ENCODE measurements around the gene DPH5. TPM values are rescaled to one million over a fixed set of nuclear protein-coding genes. Genes with fewer than 3 reads are reported as not detected.
A peak's percentile ranks its signal among the peaks of the same experiment; 100 is the strongest.

DPH5 gene
- total and polyA plus RNA-seq, 2 donors (not counting 1 experiment from before 2014, with no cell fraction given), result 33.0 to 42.5 TPM

GRCh38 chr1:101044259-101044658 lies 18.7 kb upstream of the DPH5 start:
- no peak for TF ChIP-seq EZH2 (IDR thresholded peaks at IDR 0.05; ENCODE audit: borderline replicate concordance, insufficient read depth, low read depth, low read length, poor library complexity, severe bottlenecking)
- no peak for TF ChIP-seq CTCF (IDR thresholded peaks at IDR 0.05)
- Mint-ChIP-seq H3K27ac (no peak overlapping the region), H3K4me1 (peaks cover 29% of the 10 kb centered on the region), H3K9me3 (ENCODE audit: insufficient read depth) (peaks cover 6% of the 10 kb centered on the region), H3K4me3 (no peak overlapping the region), H3K27me3 (no peaks in the 10 kb centered on the region)
- peaks cover 2 to 19% (median 18%) of the 10 kb centered on the region in 3 donors for H3K9me3 ChIP-seq (ENCODE audit: control extremely low read depth in 1 of 3, control insufficient read depth in 2 of 3, insufficient read depth in 1 of 3, low read length in 2 of 3)
- ChIA-PET POLR2A (interaction anchor here (0.6 kb wide), 1 partner anchor 193 kb away, joined by 7 read pairs; the partner anchor contains the start of gene S1PR1), CTCF (interaction anchor here (0.6 to 1.6 kb wide), 5 partner anchors 33 to 247 kb away, joined by 3 to 5 read pairs (median 4); no protein-coding TSS in a partner anchor)
- intact Hi-C loops (cut with micrococcal nuclease), result no loop called here
- H3K27ac ChIP-seq (ENCODE audit: low read length in 2 of 2), result peak overlapping the region in 1 of 2 donors; percentile 38
- H4K20me1 ChIP-seq (ENCODE audit: control insufficient read depth, insufficient read depth, low read length, poor library complexity, severe bottlenecking), result no peaks in the 10 kb centered on the region
- H3K27me3 ChIP-seq (replicated peaks in 1 of 4; ENCODE audit: control extremely low read depth in 1 of 4, control insufficient read depth in 3 of 4, insufficient read depth in 4 of 4, low read length in 3 of 4), result no peaks in the 10 kb centered on the region
- peaks cover 32% of the 10 kb centered on the region for H3K79me2 ChIP-seq (ENCODE audit: control insufficient read depth, insufficient read depth, low read length)
- no peak overlapping the region for H3K9ac ChIP-seq (ENCODE audit: low read length)
- ATAC-seq (ENCODE audit: low read depth) (no peak), DNase-seq (no peak)
- peaks cover 13 to 14% of the 10 kb centered on the region in 2 donors for H3K4me1 ChIP-seq (ENCODE audit: control insufficient read depth in 2 of 2, insufficient read depth in 2 of 2, low read length in 2 of 2)
- peaks cover 3 to 28% of the 10 kb centered on the region in 2 experiments for H3K36me3 ChIP-seq (replicated peaks in 1 of 2; ENCODE audit: control extremely low read depth in 1 of 2, control insufficient read depth in 1 of 2, extremely low read depth in 1 of 2, insufficient read depth in 2 of 2, low read length in 1 of 2)
- H3K4me2 ChIP-seq (replicated peaks; ENCODE audit: low read depth, low read length, poor library complexity, severe bottlenecking), result no peak overlapping the region
- H2AFZ ChIP-seq (ENCODE audit: insufficient read depth, low read depth, low read length, poor library complexity, severe bottlenecking), result no peak overlapping the region
- H3K4me3 ChIP-seq (ENCODE audit: control extremely low read depth in 1 of 5, extremely low read depth in 1 of 5, insufficient read depth in 1 of 5, low read depth in 2 of 5, low read length in 4 of 5), result no peak overlapping the region

- no CpG with 5 or more reads among the region's 2 CpGs for WGBS (ENCODE audit: insufficient coverage)
- H3K9me3 ChIP-seq (ENCODE audit: control extremely low read depth in 1 of 3, control insufficient read depth in 2 of 3, insufficient read depth in 1 of 3, low read length in 2 of 3), result peaks cover 2 to 19% (median 18%) of the 10 kb centered on the region in 3 donors
- ChIA-PET CTCF (interaction anchor here (0.6 to 1.1 kb wide), 3 partner anchors 32 to 247 kb away, joined by 3 to 5 read pairs (median 4); no protein-coding TSS in a partner anchor), POLR2A (interaction anchor here (1.2 kb wide), 1 partner anchor 15 kb away, joined by 3 read pairs; no protein-coding TSS in a partner anchor)
- Mint-ChIP-seq H3K4me3 (no peak overlapping the region), H3K27ac (no peak overlapping the region), H3K27me3 (no peaks in the 10 kb centered on the region), H3K4me1 (peaks cover 28% of the 10 kb centered on the region), H3K9me3 (ENCODE audit: insufficient read depth) (peaks cover 8% of the 10 kb centered on the region)
- DNase-seq (no peak), ATAC-seq (ENCODE audit: low read depth) (no peak)
- H4K20me1 ChIP-seq (ENCODE audit: control insufficient read depth, insufficient read depth, low read length, poor library complexity, severe bottlenecking), result no peaks in the 10 kb centered on the region
- H3K27me3 ChIP-seq (replicated peaks in 1 of 4; ENCODE audit: control extremely low read depth in 1 of 4, control insufficient read depth in 3 of 4, insufficient read depth in 4 of 4, low read length in 3 of 4), result no peaks in the 10 kb centered on the region
- intact Hi-C loops (cut with micrococcal nuclease), result no loop called here
- no peak for TF ChIP-seq CTCF (IDR thresholded peaks at IDR 0.05)
- no peak for TF ChIP-seq EZH2 (IDR thresholded peaks at IDR 0.05; ENCODE audit: borderline replicate concordance, insufficient read depth, low read depth, low read length, poor library complexity, severe bottlenecking)
- peaks cover 13 to 14% of the 10 kb centered on the region in 2 donors for H3K4me1 ChIP-seq (ENCODE audit: control insufficient read depth in 2 of 2, insufficient read depth in 2 of 2, low read length in 2 of 2)
- H3K36me3 ChIP-seq (replicated peaks in 1 of 2; ENCODE audit: control extremely low read depth in 1 of 2, control insufficient read depth in 1 of 2, extremely low read depth in 1 of 2, insufficient read depth in 2 of 2, low read length in 1 of 2), result peaks cover 6 to 32% of the 10 kb centered on the region in 2 experiments
- H3K79me2 ChIP-seq (ENCODE audit: control insufficient read depth, insufficient read depth, low read length), result peaks cover 37% of the 10 kb centered on the region
- no peak overlapping the region for H3K9ac ChIP-seq (ENCODE audit: low read length)
- no peak overlapping the region for H3K27ac ChIP-seq (ENCODE audit: low read length in 2 of 2)
- H3K4me2 ChIP-seq (replicated peaks; ENCODE audit: low read depth, low read length, poor library complexity, severe bottlenecking), result no peak overlapping the region
- no peak overlapping the region for H3K4me3 ChIP-seq (ENCODE audit: control extremely low read depth in 1 of 5, extremely low read depth in 1 of 5, insufficient read depth in 1 of 5, low read depth in 2 of 5, low read length in 4 of 5)
- H2AFZ ChIP-seq (ENCODE audit: insufficient read depth, low read depth, low read length, poor library complexity, severe bottlenecking), result no peak overlapping the region
Measured at GRCh38 chr1:101043776-101044175, 18.2 kb upstream of the DPH5 start.
